SH-SY5Y (cell line): ENCODE measurements around the gene LDHAL6A.

Source experiments
- GATA2 ChIP-seq: IDR thresholded peaks from 2 replicates; pipeline ENCODE4 v1.6.1; 2011; ENCODE audit warnings: mild to moderate bottlenecking, low read depth, low read length
- GATA3 ChIP-seq: IDR thresholded peaks from 2 replicates; pipeline ENCODE4 v1.6.1; 2011; ENCODE audit warnings: low read depth, mild to moderate bottlenecking, low read length, moderate library complexity

- TF ChIP-seq GATA2 = no peak
- no peak for TF ChIP-seq GATA3
These were observed 46.0 kb downstream of the LDHAL6A start for GRCh38 chr11:18501629-18502028.
